Keratinocyte (primary cell): Measurements from ENCODE around the gene UAP1.
"Not testable (repeated sequence)": the region's sequence is repeated elsewhere in the genome, so short reads cannot be mapped to it uniquely, and the experiment has no call there.

Experiments
- EZH2 ChIP-seq: IDR thresholded peaks from one replicate; pipeline ENCODE4 v1.6.1; 2012; ENCODE audit warnings: inconsistent platforms, mild to moderate bottlenecking, low read length, moderate library complexity
- TF ChIP-seq, protein P1 (sequence below), 3 experiments: IDR thresholded peaks in 1 of 3; conservative IDR thresholded peaks in 1 of 3; optimal IDR thresholded peaks in 1 of 3; 2 replicates in 2 of 3; 3 replicates in 1 of 3; pipeline versions ENCODE3 to v1.5.1; 2011; ENCODE audit warnings: low read length in 3 of 3, mild to moderate bottlenecking in 3 of 3, moderate library complexity in 2 of 3, control low read depth in 1 of 3, inconsistent platforms in 1 of 3; ENCODE audit not compliant: insufficient read depth in 2 of 3; ENCODE audit errors: extremely low read depth in 1 of 3

DNA sequence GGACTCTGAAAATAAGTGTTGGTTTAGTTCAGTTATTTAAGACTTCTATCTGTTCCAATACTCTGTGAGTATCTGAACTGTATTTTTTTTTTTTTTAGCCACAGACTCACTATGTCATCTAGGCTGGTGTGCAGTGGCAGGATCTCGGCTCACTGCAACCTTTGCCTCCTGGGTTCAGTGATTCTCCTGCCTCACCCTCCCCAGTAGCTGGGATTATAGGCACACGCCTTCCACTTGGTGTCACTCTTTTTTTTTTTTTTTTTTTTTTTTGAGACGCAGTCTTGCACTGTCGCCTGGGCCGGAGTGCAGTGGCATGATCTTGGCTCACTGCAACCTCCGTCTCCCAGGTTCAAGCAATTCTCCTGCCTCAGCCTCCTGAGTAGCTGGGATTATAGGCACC is 21.4 kb downstream of the UAP1 start:
- TF ChIP-seq, protein P1, sequence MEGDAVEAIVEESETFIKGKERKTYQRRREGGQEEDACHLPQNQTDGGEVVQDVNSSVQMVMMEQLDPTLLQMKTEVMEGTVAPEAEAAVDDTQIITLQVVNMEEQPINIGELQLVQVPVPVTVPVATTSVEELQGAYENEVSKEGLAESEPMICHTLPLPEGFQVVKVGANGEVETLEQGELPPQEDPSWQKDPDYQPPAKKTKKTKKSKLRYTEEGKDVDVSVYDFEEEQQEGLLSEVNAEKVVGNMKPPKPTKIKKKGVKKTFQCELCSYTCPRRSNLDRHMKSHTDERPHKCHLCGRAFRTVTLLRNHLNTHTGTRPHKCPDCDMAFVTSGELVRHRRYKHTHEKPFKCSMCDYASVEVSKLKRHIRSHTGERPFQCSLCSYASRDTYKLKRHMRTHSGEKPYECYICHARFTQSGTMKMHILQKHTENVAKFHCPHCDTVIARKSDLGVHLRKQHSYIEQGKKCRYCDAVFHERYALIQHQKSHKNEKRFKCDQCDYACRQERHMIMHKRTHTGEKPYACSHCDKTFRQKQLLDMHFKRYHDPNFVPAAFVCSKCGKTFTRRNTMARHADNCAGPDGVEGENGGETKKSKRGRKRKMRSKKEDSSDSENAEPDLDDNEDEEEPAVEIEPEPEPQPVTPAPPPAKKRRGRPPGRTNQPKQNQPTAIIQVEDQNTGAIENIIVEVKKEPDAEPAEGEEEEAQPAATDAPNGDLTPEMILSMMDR (optimal IDR thresholded peaks at IDR 0.05 in 1 of 3, IDR thresholded peaks at IDR 0.05 in 1 of 3, conservative IDR thresholded peaks at IDR 0.05 in 1 of 3; ENCODE audit: extremely low read depth in 1 of 3, insufficient read depth in 2 of 3, low read length in 3 of 3): not testable (repeated sequence)
- TF ChIP-seq EZH2: not testable (repeated sequence)
